Fibroblast of lung (primary cell): ENCODE results near the gene CREB5. TPM values are rescaled to one million over a fixed set of nuclear protein-coding genes. Genes with fewer than 3 reads are reported as not detected.

Experiments used
- DNase-seq, 2 donors: peaks; one replicate each; pipeline versions ENCODE4 v3.0.0 to v3.0.0-alpha.2; 2010; ENCODE audit warnings: low read depth in 2 of 2
- H2AFZ ChIP-seq: 2 replicates; pipeline ENCODE4 v1.5.1; 2012; ENCODE audit warnings: low read length, control low read depth, inconsistent platforms
- H3K27ac ChIP-seq: 2 replicates; pipeline ENCODE4 v1.5.1; 2011; ENCODE audit warnings: low read length, control low read depth; ENCODE audit not compliant: insufficient read depth
- H3K27me3 ChIP-seq: 2 replicates; pipeline ENCODE4 v1.5.1; 2011; ENCODE audit warnings: mild to moderate bottlenecking, low read length; ENCODE audit not compliant: control insufficient read depth, insufficient read depth
- H3K36me3 ChIP-seq: 2 replicates; pipeline ENCODE4 v1.5.1; 2011; ENCODE audit warnings: low read length; ENCODE audit not compliant: control insufficient read depth, insufficient read depth
- H3K4me1 ChIP-seq: 2 replicates; pipeline ENCODE4 v1.5.1; 2011; ENCODE audit warnings: low read length; ENCODE audit not compliant: control insufficient read depth, insufficient read depth; ENCODE audit errors: extremely low read depth
- H3K4me2 ChIP-seq: 2 replicates; pipeline ENCODE4 v1.5.1; 2011; ENCODE audit warnings: low read length, control low read depth; ENCODE audit not compliant: insufficient read depth; ENCODE audit errors: extremely low read depth
- H3K4me3 ChIP-seq, 4 experiments: fragments of 200-600 bp in 1 of 4; sonication (generic) in 1 of 4; replicated peaks in 1 of 4; 2 replicates each; pipeline ENCODE4 v1.5.1; 2011 to 2016; ENCODE audit warnings: low read length in 4 of 4, low read depth in 3 of 4, mild to moderate bottlenecking in 3 of 4, control low read depth in 2 of 4, inconsistent platforms in 1 of 4, mixed read lengths in 1 of 4; ENCODE audit not compliant: insufficient read depth in 1 of 4; ENCODE audit errors: control extremely low read depth in 1 of 4
- H3K79me2 ChIP-seq: 2 replicates; pipeline ENCODE4 v1.5.1; 2012; ENCODE audit warnings: mild to moderate bottlenecking, low read length, inconsistent platforms; ENCODE audit not compliant: control insufficient read depth, insufficient read depth
- H3K9ac ChIP-seq: 2 replicates; pipeline ENCODE4 v1.5.1; 2011; ENCODE audit warnings: mild to moderate bottlenecking, low read length, control low read depth; ENCODE audit not compliant: insufficient read depth
- H3K9me3 ChIP-seq: 2 replicates; pipeline ENCODE4 v1.5.1; 2012; ENCODE audit warnings: low read depth, low read length; ENCODE audit not compliant: control insufficient read depth, insufficient read depth
- H4K20me1 ChIP-seq: 2 replicates; pipeline ENCODE4 v1.5.1; 2011; ENCODE audit warnings: low read length; ENCODE audit not compliant: control insufficient read depth, insufficient read depth; ENCODE audit errors: extremely low read depth
- EZH2 ChIP-seq: IDR thresholded peaks from 2 replicates; pipeline ENCODE4 v1.5.1; 2012; ENCODE audit warnings: low read length, control low read depth, mild to moderate bottlenecking; ENCODE audit errors: missing control alignments
- polyA plus RNA-seq, 2 donors: library from polyadenylated mRNA; depleted of rRNA in 1 of 2; stranded (reverse) in 1 of 2; unstranded in 1 of 2; fragments of >200 nt; gene quantifications; 2 replicates each; pipeline ENCODE4 v1.2.1, GENCODE V29; 2011 to 2012; ENCODE audit warnings: missing spikeins in 1 of 2
- total RNA-seq: library from RNA; depleted of rRNA; stranded (reverse); fragments of >200 nt; gene quantifications from 2 replicates; pipeline ENCODE4 v1.2.1, GENCODE V29; 2014
- TF ChIP-seq, protein P1 (sequence below), 2 donors: IDR thresholded peaks in 1 of 2; conservative IDR thresholded peaks in 1 of 2; 1 replicate in 1 of 2; 2 replicates in 1 of 2; pipeline ENCODE4 v1.5.1; 2011 to 2012; ENCODE audit warnings: low read length in 2 of 2, control low read depth in 1 of 2, inconsistent platforms in 1 of 2, low read depth in 1 of 2, mild to moderate bottlenecking in 1 of 2

Gene CREB5
- total and polyA plus RNA-seq, 2 donors (not counting 1 experiment from before 2014, with no cell fraction given): 8.2 to 28.4 TPM

DNA sequence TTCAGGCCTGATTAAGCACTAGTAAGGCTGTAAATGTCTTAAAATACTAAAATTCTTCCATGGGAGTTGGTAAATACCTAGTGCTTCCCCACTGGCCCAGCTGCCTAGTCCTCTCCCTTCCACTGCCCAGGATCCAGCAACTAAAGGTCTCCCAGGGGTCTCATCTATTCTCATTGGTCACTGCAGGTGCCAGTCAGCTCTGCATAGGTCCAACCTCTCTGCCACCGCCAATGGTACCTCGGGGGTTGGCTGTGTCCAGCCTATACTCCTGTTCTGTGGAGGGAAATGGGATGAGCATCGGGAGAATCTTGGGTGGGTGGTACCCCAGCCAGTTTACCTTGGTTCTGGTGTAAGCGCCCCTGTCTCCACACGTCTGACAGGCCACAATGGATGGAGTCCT, 6.1 kb upstream of the CREB5 start:
- Histone ChIP-seq H3K4me3 (no peak overlapping the region), H3K4me2 (no peak overlapping the region), H2AFZ (no peak overlapping the region), H3K79me2 (no peaks in the 10 kb centered on the region), H3K9ac (no peak overlapping the region), H3K27me3 (no peaks in the 10 kb centered on the region), H4K20me1 (no peaks in the 10 kb centered on the region), H3K36me3 (no peaks in the 10 kb centered on the region), H3K4me1 (peaks cover 15% of the 10 kb centered on the region), H3K9me3 (no peaks in the 10 kb centered on the region), H3K27ac (no peak overlapping the region)
- DNase-seq: peak in 1 of 2 donors; percentile 25
- TF ChIP-seq, protein P1, sequence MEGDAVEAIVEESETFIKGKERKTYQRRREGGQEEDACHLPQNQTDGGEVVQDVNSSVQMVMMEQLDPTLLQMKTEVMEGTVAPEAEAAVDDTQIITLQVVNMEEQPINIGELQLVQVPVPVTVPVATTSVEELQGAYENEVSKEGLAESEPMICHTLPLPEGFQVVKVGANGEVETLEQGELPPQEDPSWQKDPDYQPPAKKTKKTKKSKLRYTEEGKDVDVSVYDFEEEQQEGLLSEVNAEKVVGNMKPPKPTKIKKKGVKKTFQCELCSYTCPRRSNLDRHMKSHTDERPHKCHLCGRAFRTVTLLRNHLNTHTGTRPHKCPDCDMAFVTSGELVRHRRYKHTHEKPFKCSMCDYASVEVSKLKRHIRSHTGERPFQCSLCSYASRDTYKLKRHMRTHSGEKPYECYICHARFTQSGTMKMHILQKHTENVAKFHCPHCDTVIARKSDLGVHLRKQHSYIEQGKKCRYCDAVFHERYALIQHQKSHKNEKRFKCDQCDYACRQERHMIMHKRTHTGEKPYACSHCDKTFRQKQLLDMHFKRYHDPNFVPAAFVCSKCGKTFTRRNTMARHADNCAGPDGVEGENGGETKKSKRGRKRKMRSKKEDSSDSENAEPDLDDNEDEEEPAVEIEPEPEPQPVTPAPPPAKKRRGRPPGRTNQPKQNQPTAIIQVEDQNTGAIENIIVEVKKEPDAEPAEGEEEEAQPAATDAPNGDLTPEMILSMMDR (conservative IDR thresholded peaks at IDR 0.05 in 1 of 2, IDR thresholded peaks at IDR 0.05 in 1 of 2; ENCODE audit: low read depth in 1 of 2, low read length in 2 of 2): no peak
- TF ChIP-seq EZH2: no peak

- no peaks in the 10 kb centered on the region for H3K79me2 ChIP-seq
- H3K27ac ChIP-seq: peak overlapping the region; percentile 64
- H3K4me2 ChIP-seq: no peak overlapping the region
- no peak overlapping the region for H3K9ac ChIP-seq
- no peak overlapping the region for H2AFZ ChIP-seq
- no peaks in the 10 kb centered on the region for H3K27me3 ChIP-seq
- H3K9me3 ChIP-seq: no peaks in the 10 kb centered on the region
- no peaks in the 10 kb centered on the region for H4K20me1 ChIP-seq
- peak; percentile 49 to 81 for DNase-seq
- no peaks in the 10 kb centered on the region for H3K36me3 ChIP-seq
- no peak for TF ChIP-seq EZH2
- TF ChIP-seq, protein P1 (conservative IDR thresholded peaks at IDR 0.05 in 1 of 2, IDR thresholded peaks at IDR 0.05 in 1 of 2; ENCODE audit: low read depth in 1 of 2, low read length in 2 of 2): no peak
- no peak overlapping the region for H3K4me3 ChIP-seq
- peaks cover 15% of the 10 kb centered on the region for H3K4me1 ChIP-seq
Observed at GRCh38 chr7:28407651-28408050, 4.7 kb upstream of the CREB5 start.

- H3K4me2 ChIP-seq: peak overlapping the region; percentile 69
- TF ChIP-seq, protein P1 (conservative IDR thresholded peaks at IDR 0.05 in 1 of 2, IDR thresholded peaks at IDR 0.05 in 1 of 2; ENCODE audit: low read depth in 1 of 2, low read length in 2 of 2): no peak
- TF ChIP-seq EZH2: no peak
- peak overlapping the region; percentile 64 for H3K27ac ChIP-seq
- no peaks in the 10 kb centered on the region for H4K20me1 ChIP-seq
- H3K4me3 ChIP-seq: no peak overlapping the region
- H3K4me1 ChIP-seq: peaks cover 15% of the 10 kb centered on the region
- no peaks in the 10 kb centered on the region for H3K79me2 ChIP-seq
- H2AFZ ChIP-seq: peak overlapping the region; percentile 24
- no peaks in the 10 kb centered on the region for H3K9me3 ChIP-seq
- H3K36me3 ChIP-seq: no peaks in the 10 kb centered on the region
- no peak for DNase-seq
- no peaks in the 10 kb centered on the region for H3K27me3 ChIP-seq
- peak overlapping the region; percentile 41 for H3K9ac ChIP-seq
Observed at GRCh38 chr7:28408105-28408959, 4.0 kb upstream of the CREB5 start.
